Measurements from ENCODE around the gene CTAGE1.
"Not testable (repeated sequence)": the region's sequence is repeated elsewhere in the genome, so short reads cannot be mapped to it uniquely, and the experiment has no call there.

CTAGE1 gene

GRCh38 chr18:22434973-22435608 lies 17.4 kb upstream of the CTAGE1 start:
- DNase-seq (ENCODE audit: low read depth in 2 of 2): no peak

GRCh38 chr18:22433956-22434355 lies 16.2 kb upstream of the CTAGE1 start:
- no peak for DNase-seq (ENCODE audit: low read depth in 2 of 2)

GRCh38 chr18:22432657-22433137 lies 15.0 kb upstream of the CTAGE1 start:
- DNase-seq (ENCODE audit: low read depth in 2 of 2): no peak

GRCh38 chr18:22429564-22429963 lies 11.8 kb upstream of the CTAGE1 start:
- DNase-seq (ENCODE audit: low read depth in 2 of 2): no peak

GRCh38 chr18:22428672-22429071 lies 11.0 kb upstream of the CTAGE1 start:
- DNase-seq (ENCODE audit: low read depth in 2 of 2): no peak

GRCh38 chr18:22427822-22428549 lies 10.3 kb upstream of the CTAGE1 start:
- no peak for DNase-seq (ENCODE audit: low read depth in 2 of 2)

GRCh38 chr18:22424565-22424963 lies 6.8 kb upstream of the CTAGE1 start:
- DNase-seq (ENCODE audit: low read depth in 2 of 2): no peak

GRCh38 chr18:22423878-22424564 lies 6.3 kb upstream of the CTAGE1 start:
- no peak for DNase-seq (ENCODE audit: low read depth in 2 of 2)

GRCh38 chr18:22422909-22423548 lies 5.3 kb upstream of the CTAGE1 start:
- DNase-seq (ENCODE audit: low read depth in 2 of 2): no peak

GRCh38 chr18:22420652-22421051 lies 2.9 kb upstream of the CTAGE1 start:
- DNase-seq (ENCODE audit: low read depth in 2 of 2): no peak

GRCh38 chr18:22412176-22412911 lies 5.4 kb downstream of the CTAGE1 start:
- DNase-seq (ENCODE audit: low read depth in 2 of 2): no peak

GRCh38 chr18:22411446-22411845 lies 6.3 kb downstream of the CTAGE1 start:
- DNase-seq (ENCODE audit: low read depth in 2 of 2): no peak

- no peak for DNase-seq (ENCODE audit: low read depth in 2 of 2)
Measured at GRCh38 chr18:22410126-22410525, 7.6 kb downstream of the CTAGE1 start.

- no peak for DNase-seq (ENCODE audit: low read depth in 2 of 2)
Measured at GRCh38 chr18:22409445-22409844, 8.3 kb downstream of the CTAGE1 start.

GRCh38 chr18:22408059-22408458 lies 9.7 kb downstream of the CTAGE1 start:
- DNase-seq (ENCODE audit: low read depth in 2 of 2): no peak

- DNase-seq (ENCODE audit: low read depth in 2 of 2): no peak
Measured at GRCh38 chr18:22405142-22405541, 12.6 kb downstream of the CTAGE1 start.

GRCh38 chr18:22403950-22404349 lies 13.8 kb downstream of the CTAGE1 start:
- no peak for DNase-seq (ENCODE audit: low read depth in 2 of 2)

GRCh38 chr18:22399949-22400348 lies 17.8 kb downstream of the CTAGE1 start:
- no peak for DNase-seq (ENCODE audit: low read depth in 2 of 2)

GRCh38 chr18:22398464-22398863 lies 19.3 kb downstream of the CTAGE1 start:
- no peak for DNase-seq (ENCODE audit: low read depth in 2 of 2)

- DNase-seq (ENCODE audit: low read depth in 2 of 2): no peak
Measured at GRCh38 chr18:22394428-22394827, 23.3 kb downstream of the CTAGE1 start.

- DNase-seq (ENCODE audit: low read depth in 2 of 2): not testable (repeated sequence)
Measured at GRCh38 chr18:22393164-22393563, 24.6 kb downstream of the CTAGE1 start.

Measured in stimulated activated CD8-positive, alpha-beta memory T cell treated with anti-CD3 and anti-CD28 coated beads, Interleukin-2, amount 100 ng/mL, for 48 hours (primary cell).